Measurements from ENCODE around the gene PSMB7.

Gene PSMB7

GRCh38 chr9:124346347-124347163 lies 68.7 kb downstream of the PSMB7 start:
- FAIRE-seq (no peak), DNase-seq (ENCODE audit: low spot score) (no peak)

DNA sequence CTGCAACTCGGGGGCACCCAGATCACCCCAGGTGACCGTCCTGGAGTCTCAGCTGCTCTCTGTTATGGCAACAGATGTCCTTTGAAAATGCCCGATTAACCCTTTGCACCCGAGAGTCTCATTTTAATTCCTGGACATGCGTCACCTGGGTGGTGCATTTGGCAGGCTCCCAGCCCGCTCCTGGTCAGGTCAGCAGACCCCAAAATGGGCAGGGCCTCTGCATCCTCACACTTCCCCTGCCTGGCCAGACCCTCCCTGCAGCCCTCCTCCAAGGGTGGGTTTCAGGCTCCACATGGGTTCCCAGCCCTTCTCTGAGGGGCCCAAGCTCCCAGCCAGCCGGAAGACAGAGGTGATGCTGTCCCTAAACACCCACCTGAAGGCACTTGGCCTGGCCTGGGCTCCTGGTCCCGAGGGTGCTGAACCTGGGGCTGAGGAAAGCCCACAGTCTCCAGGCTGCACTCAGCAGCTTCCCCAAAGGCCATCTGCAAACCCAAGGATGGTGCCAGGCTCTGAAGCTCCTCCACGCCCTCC lies 69.4 kb downstream of the PSMB7 start:
- FAIRE-seq (no peak), DNase-seq (ENCODE audit: low spot score) (no peak)

DNA sequence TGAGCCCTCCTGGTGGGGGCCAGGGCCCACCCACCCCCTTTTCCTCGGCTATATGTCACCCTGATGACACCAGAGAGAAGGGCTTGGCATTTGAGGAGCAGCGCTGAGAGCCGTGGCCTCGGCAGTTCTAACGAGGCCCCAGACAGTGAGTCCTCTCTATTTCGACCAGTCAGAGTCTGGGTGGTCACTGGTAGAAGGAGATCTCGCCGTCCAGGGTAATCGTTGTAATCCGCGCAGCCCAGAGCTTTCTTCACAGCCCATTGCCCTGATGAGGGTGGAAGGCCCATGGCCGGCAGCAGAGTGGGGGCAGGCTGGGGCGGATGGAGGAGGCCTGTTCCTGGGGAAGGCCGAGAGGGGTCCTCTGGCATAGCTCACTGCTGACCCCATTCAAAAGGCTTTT lies 70.2 kb downstream of the PSMB7 start:
- DNase-seq (ENCODE audit: low spot score) (no peak), FAIRE-seq (no peak)

GRCh38 chr9:124344291-124345050 lies 70.8 kb downstream of the PSMB7 start:
- DNase-seq (ENCODE audit: low spot score) (no peak), FAIRE-seq (no peak)

DNA sequence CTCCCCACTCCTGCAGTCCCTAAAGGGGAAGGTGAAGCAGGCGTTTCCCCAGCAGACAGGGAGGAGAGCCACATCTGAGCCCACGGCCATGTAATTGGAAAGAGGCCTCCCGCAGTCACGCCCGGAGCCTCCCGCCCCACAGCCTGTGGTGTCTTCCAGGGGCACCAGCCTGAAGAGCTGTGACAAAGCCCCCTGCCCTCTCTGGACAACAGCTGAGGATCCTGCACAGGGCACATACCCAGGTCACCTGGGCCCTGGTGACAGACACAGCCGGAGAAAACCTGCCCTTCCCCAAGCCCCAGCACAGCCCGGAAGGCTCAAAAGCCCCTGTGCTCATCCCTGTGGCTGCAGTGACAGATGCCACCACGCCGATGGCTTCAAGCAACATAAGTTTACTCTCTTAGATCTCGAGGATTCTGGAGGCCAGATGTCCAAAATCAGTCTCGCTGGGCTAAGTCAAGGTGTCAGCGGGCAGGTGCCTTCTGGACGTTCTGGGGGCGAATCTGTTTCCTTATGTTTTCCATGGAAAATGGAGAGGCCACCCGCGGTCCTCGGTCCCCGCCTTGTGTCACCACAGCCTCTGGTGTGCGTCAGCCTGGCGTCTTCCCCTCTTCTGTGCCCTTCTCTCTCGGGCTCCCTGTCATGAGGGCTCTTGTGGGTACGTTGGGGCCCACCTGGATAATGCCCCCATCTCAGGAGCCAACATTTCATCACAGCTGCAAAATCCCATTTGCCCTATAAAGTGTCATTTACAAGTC lies 71.5 kb downstream of the PSMB7 start:
- DNase-seq (ENCODE audit: low spot score) (no peak), FAIRE-seq (no peak)

- DNase-seq (ENCODE audit: low spot score), result peak; percentile 71
- FAIRE-seq, result peak; percentile 74
Measured at GRCh38 chr9:124342776-124343485, 72.3 kb downstream of the PSMB7 start.

DNA sequence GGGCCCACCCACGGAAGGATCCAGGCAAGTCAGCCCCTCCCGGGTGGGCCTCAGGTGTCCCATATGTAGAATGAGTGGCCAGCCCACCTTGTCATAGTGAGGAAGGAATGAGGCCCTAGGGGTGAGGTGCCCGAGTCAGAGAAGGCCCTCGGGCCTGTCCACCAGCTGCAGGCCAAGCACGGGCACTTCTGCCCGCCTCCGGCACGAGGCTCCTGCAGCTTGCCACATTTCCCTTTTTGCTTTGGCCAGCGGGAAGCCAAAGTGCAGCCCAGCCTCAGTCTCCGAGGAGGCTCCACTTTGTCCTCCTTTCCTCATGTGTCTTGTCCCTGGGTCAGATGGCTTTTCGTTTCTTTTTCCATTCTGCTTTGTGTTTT lies 72.9 kb downstream of the PSMB7 start:
- DNase-seq (ENCODE audit: low spot score) (no peak), FAIRE-seq (no peak)

- DNase-seq (ENCODE audit: low spot score) (no peak), FAIRE-seq (no peak)
Measured at GRCh38 chr9:124341455-124342170, 73.6 kb downstream of the PSMB7 start.

- FAIRE-seq (no peak), DNase-seq (ENCODE audit: low spot score) (no peak)
Measured at GRCh38 chr9:124340219-124341069, 74.8 kb downstream of the PSMB7 start.

- FAIRE-seq (no peak), DNase-seq (ENCODE audit: low spot score) (no peak)
Measured at GRCh38 chr9:124339603-124340146, 75.6 kb downstream of the PSMB7 start.

DNA sequence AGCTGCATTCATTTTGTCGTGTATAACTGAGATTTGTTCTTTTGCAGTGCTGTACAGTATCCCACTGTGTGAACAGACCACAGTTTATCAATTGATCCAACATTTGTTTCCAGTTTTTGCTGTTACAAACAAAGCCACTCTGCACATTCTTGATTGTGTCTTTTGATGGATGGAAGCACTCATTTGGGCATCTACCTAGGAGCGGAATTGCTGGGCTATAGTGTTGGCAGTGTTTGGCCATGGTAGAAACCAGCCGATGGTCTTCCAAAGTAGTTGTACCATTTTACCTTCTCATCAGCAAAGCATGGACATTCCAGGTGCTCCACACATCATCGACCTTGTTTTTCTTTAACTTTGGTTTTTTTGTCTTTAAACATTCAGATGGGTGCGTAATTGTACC lies 77.7 kb downstream of the PSMB7 start:
- no peak for DNase-seq (ENCODE audit: low spot score)
- FAIRE-seq, result no peak

DNA sequence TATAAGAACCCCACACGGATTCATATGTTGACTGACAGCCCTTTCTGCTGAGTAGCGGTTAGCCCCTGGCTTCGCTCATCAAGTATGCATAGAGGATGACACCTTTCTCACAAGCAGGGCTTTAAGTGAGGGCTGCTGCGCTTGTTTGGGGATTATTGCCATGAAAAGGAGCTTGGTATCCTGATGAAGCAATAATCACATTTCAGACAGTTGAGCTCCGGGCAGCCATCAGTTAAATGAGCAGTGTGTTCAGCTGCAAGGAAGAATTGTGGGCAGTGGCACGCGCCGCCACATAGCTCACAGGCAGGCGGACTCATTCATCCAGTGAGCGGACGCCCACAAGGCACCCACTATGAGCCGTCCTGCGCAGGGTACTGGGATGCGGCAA lies 79.9 kb downstream of the PSMB7 start:
- no peak for DNase-seq (ENCODE audit: low spot score)
- no peak for FAIRE-seq

- DNase-seq (ENCODE audit: low spot score), result no peak
- no peak for FAIRE-seq
Measured at GRCh38 chr9:124334568-124335319, 80.5 kb downstream of the PSMB7 start.

- DNase-seq (ENCODE audit: low spot score) (no peak), FAIRE-seq (no peak)
Measured at GRCh38 chr9:124333203-124333579, 82.1 kb downstream of the PSMB7 start.

GRCh38 chr9:124332361-124333202 lies 82.7 kb downstream of the PSMB7 start:
- no peak for FAIRE-seq
- no peak for DNase-seq (ENCODE audit: low spot score)

- DNase-seq (ENCODE audit: low spot score), result no peak
- no peak for FAIRE-seq
Measured at GRCh38 chr9:124331580-124331979, 83.7 kb downstream of the PSMB7 start.

- no peak for DNase-seq (ENCODE audit: low spot score)
- FAIRE-seq, result no peak
Measured at GRCh38 chr9:124330011-124330697, 85.1 kb downstream of the PSMB7 start.

Data from urothelium cell line (cell line).